H9 (cell line): Measurements from ENCODE around the gene ZNF79. TPM values are rescaled to one million over a fixed set of nuclear protein-coding genes. Genes with fewer than 3 reads are reported as not detected.
A peak's percentile ranks its signal among the peaks of the same experiment; 100 is the strongest.

ENCODE experiments used
- DNase-seq: peaks from one replicate; pipeline ENCODE4 v3.0.0-alpha.2; 2017
- H2AFZ ChIP-seq: one replicate; pipeline ENCODE4 v1.6.1; 2013; ENCODE audit warnings: mild to moderate bottlenecking, low read length, control low read depth, moderate library complexity
- H2AK5ac ChIP-seq: 2 replicates; pipeline ENCODE4 v1.6.1; 2013; ENCODE audit warnings: low read length, control low read depth, mixed read lengths; ENCODE audit not compliant: insufficient read length
- H2BK120ac ChIP-seq: one replicate; pipeline ENCODE4 v1.6.1; 2013; ENCODE audit warnings: low read depth, mild to moderate bottlenecking, low read length, control low read depth, inconsistent platforms; ENCODE audit not compliant: poor library complexity, severe bottlenecking
- H2BK12ac ChIP-seq: 2 replicates; pipeline ENCODE4 v1.6.1; 2013; ENCODE audit warnings: low read length, control low read depth, mixed read lengths, low read depth; ENCODE audit not compliant: insufficient read length
- H2BK15ac ChIP-seq: 2 replicates; pipeline ENCODE4 v1.6.1; 2013; ENCODE audit warnings: low read depth, low read length, control low read depth
- H2BK20ac ChIP-seq: one replicate; pipeline ENCODE4 v1.6.1; 2013; ENCODE audit warnings: low read depth, mild to moderate bottlenecking, low read length, control low read depth, inconsistent platforms; ENCODE audit not compliant: poor library complexity, severe bottlenecking
- H2BK5ac ChIP-seq: 2 replicates; pipeline ENCODE4 v1.6.1; 2013; ENCODE audit warnings: low read length, control low read depth, mixed read lengths; ENCODE audit not compliant: insufficient read length
- H3K14ac ChIP-seq: 2 replicates; pipeline ENCODE4 v1.6.1; 2013; ENCODE audit warnings: low read length, control low read depth; ENCODE audit not compliant: insufficient read depth
- H3K18ac ChIP-seq: 2 replicates; pipeline ENCODE4 v1.6.1; 2013; ENCODE audit warnings: low read depth, mild to moderate bottlenecking, mixed read lengths, low read length, control low read depth; ENCODE audit not compliant: insufficient read length
- H3K23ac ChIP-seq: 2 replicates; pipeline ENCODE4 v1.6.1; 2013; ENCODE audit warnings: low read length, control low read depth, mixed read lengths, low read depth; ENCODE audit not compliant: insufficient read length
- H3K23me2 ChIP-seq: 2 replicates; pipeline ENCODE4 v1.6.1; 2013; ENCODE audit warnings: low read depth, mild to moderate bottlenecking, mixed read lengths, low read length, control low read depth; ENCODE audit not compliant: insufficient read length, poor library complexity, severe bottlenecking
- H3K27ac ChIP-seq: 2 replicates; pipeline ENCODE4 v1.5.1; 2013; ENCODE audit warnings: low read length, control low read depth, mixed read lengths, low read depth; ENCODE audit not compliant: insufficient read length
- H3K27me3 ChIP-seq: 2 replicates; pipeline ENCODE4 v1.6.1; 2013; ENCODE audit warnings: low read length, control low read depth, inconsistent platforms; ENCODE audit not compliant: insufficient read depth
- H3K4ac ChIP-seq: 2 replicates; pipeline ENCODE4 v1.6.1; 2013; ENCODE audit warnings: low read depth, mild to moderate bottlenecking, control low read depth, inconsistent platforms, low read length, moderate library complexity
- H3K4me1 ChIP-seq: 2 replicates; pipeline ENCODE4 v1.6.1; 2013; ENCODE audit warnings: low read length, control low read depth, inconsistent platforms; ENCODE audit not compliant: insufficient read depth
- H3K4me2 ChIP-seq: 2 replicates; pipeline ENCODE4 v1.6.1; 2013; ENCODE audit warnings: low read length, control low read depth, mixed read lengths; ENCODE audit not compliant: insufficient read length, insufficient read depth
- H3K56ac ChIP-seq: 2 replicates; pipeline ENCODE4 v1.6.1; 2013; ENCODE audit warnings: low read depth, mild to moderate bottlenecking, mixed read lengths, low read length, control low read depth; ENCODE audit not compliant: insufficient read length
- H3K79me1 ChIP-seq: 2 replicates; pipeline ENCODE4 v1.6.1; 2013; ENCODE audit warnings: low read depth, mild to moderate bottlenecking, moderate library complexity, low read length, control low read depth, inconsistent platforms; ENCODE audit not compliant: insufficient read depth, poor library complexity, severe bottlenecking
- H3K79me2 ChIP-seq: 2 replicates; pipeline ENCODE4 v1.6.1; 2013; ENCODE audit warnings: low read length, control low read depth, inconsistent platforms; ENCODE audit not compliant: insufficient read depth
- H3K9ac ChIP-seq: 2 replicates; pipeline ENCODE4 v1.6.1; 2013; ENCODE audit warnings: low read length, control low read depth, mixed read lengths; ENCODE audit not compliant: insufficient read length; ENCODE audit errors: extremely low read depth
- H3K9me3 ChIP-seq: one replicate; pipeline ENCODE4 v1.6.1; 2013; ENCODE audit warnings: low read depth, low read length, inconsistent platforms; ENCODE audit not compliant: control insufficient read depth
- H3T11ph ChIP-seq: one replicate; pipeline ENCODE4 v1.6.1; 2013; ENCODE audit warnings: mild to moderate bottlenecking, low read length, control low read depth, inconsistent platforms
- H4K20me1 ChIP-seq: one replicate; pipeline ENCODE4 v1.6.1; 2013; ENCODE audit not compliant: control insufficient read depth, insufficient read length, insufficient read depth
- H4K5ac ChIP-seq: 2 replicates; pipeline ENCODE4 v1.6.1; 2013; ENCODE audit warnings: low read depth, mild to moderate bottlenecking, mixed read lengths, low read length, control low read depth; ENCODE audit not compliant: insufficient read length
- H4K8ac ChIP-seq: replicated peaks from 2 replicates; pipeline ENCODE4 v1.6.1; 2013; ENCODE audit warnings: low read length, control low read depth, mixed read lengths, low read depth; ENCODE audit not compliant: insufficient read length
- H4K91ac ChIP-seq: 2 replicates; pipeline ENCODE4 v1.6.1; 2013; ENCODE audit warnings: low read depth, mild to moderate bottlenecking, moderate library complexity, mixed read lengths, low read length, control low read depth; ENCODE audit not compliant: insufficient read length
- H3K27ac Mint-ChIP-seq, 3 experiments: 2 replicates in 2 of 3; 3 replicates in 1 of 3; pipeline ENCODE4 v1.8.0; 2020 to 2021; ENCODE audit warnings: mixed read lengths in 3 of 3, mild to moderate bottlenecking in 1 of 3, moderate library complexity in 1 of 3
- H3K27me3 Mint-ChIP-seq: 2 replicates; pipeline ENCODE4 v1.8.0; 2021; ENCODE audit warnings: low read depth, mild to moderate bottlenecking, moderate library complexity, mixed read lengths
- H3K36me3 Mint-ChIP-seq, 3 experiments: 2 replicates in 2 of 3; 3 replicates in 1 of 3; pipeline ENCODE4 v1.8.0; 2020 to 2021; ENCODE audit warnings: low read depth in 3 of 3, mixed read lengths in 3 of 3; ENCODE audit not compliant: insufficient read depth in 1 of 3
- H3K4me1 Mint-ChIP-seq, 2 experiments: 2 replicates each; pipeline ENCODE4 v1.8.0; 2020; ENCODE audit warnings: mixed read lengths in 2 of 2
- H3K4me3 Mint-ChIP-seq, 2 experiments: 2 replicates in 1 of 2; 3 replicates in 1 of 2; pipeline ENCODE4 v1.8.0; 2020 to 2021; ENCODE audit warnings: mild to moderate bottlenecking in 2 of 2, mixed read lengths in 2 of 2, moderate library complexity in 1 of 2
- H3K9me3 Mint-ChIP-seq, 2 experiments: 2 replicates in 1 of 2; 3 replicates in 1 of 2; pipeline ENCODE4 v1.8.0; 2020; ENCODE audit warnings: mild to moderate bottlenecking in 2 of 2, mixed read lengths in 2 of 2, moderate library complexity in 1 of 2
- CTCF ChIP-seq: fragments of 200-600 bp; sonication (generic); conservative IDR thresholded peaks from 3 replicates; pipeline ENCODE4 v1.8.0; 2021; ENCODE audit warnings: antibody characterized with exemption, mild to moderate bottlenecking
- WGBS: extraction: QIAGEN DNeasy Blood & Tissue Kit; methylation state at CpG from one replicate; pipeline ENCODE4 v1.1.7; 2013; ENCODE audit warnings: missing lambda C conversion rate, low lambda C conversion rate, mixed read lengths; ENCODE audit not compliant: insufficient read length; ENCODE audit errors: extremely low coverage; 5-methylcytosine and 5-hydroxymethylcytosine counted together
- total RNA-seq: library from RNA; stranded (reverse); gene quantifications from 2 replicates; pipeline ENCODE4 v1.2.1, GENCODE V29; 2021

ZNF79 gene
- total RNA-seq, 1 experiment from 2014 or later: 11.5 TPM

GRCh38 chr9:127419348-127419747 is 4.8 kb upstream of the ZNF79 start:
- Mint-ChIP-seq H3K27ac (no peak overlapping the region), H3K27me3 (peaks cover 6% of the 10 kb centered on the region), H3K9me3 (no peaks in the 10 kb centered on the region), H3K36me3 (peaks cover 0 to 1% (median 0%) of the 10 kb centered on the region in 3 experiments; a peak in 1 of 7 replicates), H3K4me3 (peak overlapping the region in 1 of 2 experiments; percentile 28; a peak in 1 of 5 replicates), H3K4me1 (peaks cover 32 to 36% of the 10 kb centered on the region in 2 experiments)
- Histone ChIP-seq H3T11ph (no peak overlapping the region), H4K5ac (no peak overlapping the region), H4K20me1 (no peaks in the 10 kb centered on the region), H3K4me2 (no peak overlapping the region), H3K79me1 (no peaks in the 10 kb centered on the region), H3K4ac (no peak overlapping the region), H3K14ac (no peak overlapping the region), H3K27me3 (no peaks in the 10 kb centered on the region), H2BK15ac (no peak overlapping the region), H4K91ac (no peak overlapping the region), H2BK12ac (no peak overlapping the region), H2BK5ac (no peak overlapping the region), H2AFZ (no peak overlapping the region), H3K9me3 (no peaks in the 10 kb centered on the region), H2BK120ac (no peak overlapping the region), H3K79me2 (no peaks in the 10 kb centered on the region), H2AK5ac (no peak overlapping the region), H3K18ac (no peak overlapping the region), H3K27ac (no peak overlapping the region), H3K4me1 (no peaks in the 10 kb centered on the region; the same call in 1 of the 2 replicates), H3K9ac (no peak overlapping the region), H3K56ac (no peak overlapping the region), H2BK20ac (no peak overlapping the region), H4K8ac (no peak overlapping the region), H3K23ac (no peak overlapping the region), H3K23me2 (peaks cover 6% of the 10 kb centered on the region)
- TF ChIP-seq CTCF: no peak
- WGBS: no CpG with 5 or more reads among the region's 6 CpGs
- no peak for DNase-seq
